Measurements from ENCODE around the gene DDC. TPM values are rescaled to one million over a fixed set of nuclear protein-coding genes. Genes with fewer than 3 reads are reported as not detected.

Gene DDC
- total and polyA plus RNA-seq, 2 donors (not counting 3 experiments of a cell fraction or from before 2014, with no cell fraction given): not detected

DNA sequence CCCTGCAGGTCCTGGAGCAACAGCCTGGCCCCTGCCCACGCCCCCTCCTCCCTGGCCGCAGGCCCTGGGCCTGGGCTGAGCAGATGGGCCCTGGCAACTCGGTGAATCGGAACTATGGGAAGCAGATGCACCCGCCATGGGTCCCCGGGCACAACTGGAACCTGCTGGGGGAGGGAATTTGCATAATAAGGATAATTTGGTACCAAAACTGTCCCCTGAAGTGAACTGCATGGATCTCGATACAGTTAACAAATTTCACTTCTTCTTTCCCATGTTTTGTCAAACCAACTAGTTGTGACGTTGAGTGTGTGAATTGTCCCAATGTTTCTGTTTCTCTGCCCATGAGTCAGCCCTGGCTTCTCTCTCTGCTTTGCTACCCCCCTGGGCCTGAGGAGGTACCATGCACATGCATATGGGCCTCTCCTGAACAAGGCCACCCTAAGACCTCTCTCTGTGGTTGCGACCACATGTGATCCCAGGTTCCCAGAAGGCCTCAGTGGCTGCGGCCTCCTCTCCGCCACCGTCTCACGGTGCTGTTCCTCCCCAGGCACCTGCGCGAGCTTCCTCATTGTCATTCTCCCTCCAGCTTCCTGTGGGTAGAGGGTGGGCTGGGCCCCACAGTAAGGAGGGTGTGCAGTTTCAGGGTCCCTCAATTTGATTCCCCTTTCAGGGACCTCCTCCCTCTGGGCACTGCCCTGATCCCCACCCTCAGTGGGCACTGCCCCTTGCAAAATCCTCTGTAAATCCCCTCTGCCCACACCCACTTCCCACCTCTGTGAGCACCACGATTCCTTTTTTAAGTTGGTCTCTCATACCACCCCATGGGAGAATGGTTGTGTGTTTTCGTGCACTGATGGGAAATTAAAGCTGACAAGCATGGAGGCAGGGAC lies 155.1 kb downstream of the DDC start:
- H4K20me1 ChIP-seq (replicated peaks; ENCODE audit: control insufficient read depth, extremely low read depth, insufficient read depth, low read length): no peaks in the 10 kb centered on the region

More for the DNA sequence above, 155.1 kb downstream of the DDC start:
- H3K27me3 ChIP-seq (ENCODE audit: control insufficient read depth in 2 of 2, insufficient read depth in 2 of 2, low read length in 2 of 2): peaks cover 0 to 2% of the 10 kb centered on the region in 2 experiments
- no peaks in the 10 kb centered on the region for H3K4me1 ChIP-seq (ENCODE audit: control insufficient read depth, extremely low read depth, insufficient read depth, low read length)
- ChIA-PET CTCF (no interaction called here), POLR2A (no interaction called here)
- no peak overlapping the region for H3K9ac ChIP-seq (replicated peaks; ENCODE audit: extremely low read depth, insufficient read depth, low read length)
- no peaks in the 10 kb centered on the region for H3K79me2 ChIP-seq (ENCODE audit: control insufficient read depth, insufficient read depth, low read length)
- no peak for DNase-seq (ENCODE audit: low read depth, low spot score)
- no peak overlapping the region for H3K27ac ChIP-seq (ENCODE audit: insufficient read depth, low read depth, low read length)
- H3K4me3 ChIP-seq (replicated peaks in 1 of 3; ENCODE audit: insufficient read depth in 1 of 3, low read depth in 1 of 3, low read length in 3 of 3): no peak overlapping the region
- no peaks in the 10 kb centered on the region for H3K9me1 ChIP-seq (replicated peaks; ENCODE audit: control insufficient read depth, extremely low read depth, insufficient read depth, low read length)
- dilution Hi-C loops (cut with MboI; ENCODE audit: extremely low pct_ligation_motif_present, low sequenced_read_pairs): no loop called here
- no TSS peak for BruUV-seq (replicated peaks)
- H3K36me3 ChIP-seq (ENCODE audit: control insufficient read depth in 2 of 2, extremely low read depth in 1 of 2, insufficient read depth in 2 of 2, low read length in 2 of 2): no peaks in the 10 kb centered on the region
- H2AFZ ChIP-seq (ENCODE audit: low read depth, low read length): no peak overlapping the region
- intact Hi-C loops (cut with micrococcal nuclease): no loop called here
- H3K9me3 ChIP-seq (replicated peaks; ENCODE audit: control insufficient read depth, insufficient read depth, low read length): no peaks in the 10 kb centered on the region
- TF ChIP-seq POLR2A (IDR thresholded peaks at IDR 0.05; ENCODE audit: low read depth, low read length) (no peak), GATA2 (IDR thresholded peaks at IDR 0.05; ENCODE audit: insufficient read depth, insufficient read length, low read depth, low read length) (no peak), EZH2 (IDR thresholded peaks at IDR 0.05; ENCODE audit: borderline replicate concordance, low read depth, low read length, severe bottlenecking) (no peak), MYC (IDR thresholded peaks at IDR 0.05; ENCODE audit: low read depth, low read length) (no peak), JUN (IDR thresholded peaks at IDR 0.05; ENCODE audit: borderline replicate concordance, insufficient read depth, insufficient read length, low read depth) (no peak), FOS (IDR thresholded peaks at IDR 0.05; ENCODE audit: borderline replicate concordance, insufficient read depth, low read length) (no peak), POLR2AphosphoS5 (IDR thresholded peaks at IDR 0.05; ENCODE audit: insufficient read depth, low read depth, low read length) (no peak)
- TF ChIP-seq, protein P1, sequence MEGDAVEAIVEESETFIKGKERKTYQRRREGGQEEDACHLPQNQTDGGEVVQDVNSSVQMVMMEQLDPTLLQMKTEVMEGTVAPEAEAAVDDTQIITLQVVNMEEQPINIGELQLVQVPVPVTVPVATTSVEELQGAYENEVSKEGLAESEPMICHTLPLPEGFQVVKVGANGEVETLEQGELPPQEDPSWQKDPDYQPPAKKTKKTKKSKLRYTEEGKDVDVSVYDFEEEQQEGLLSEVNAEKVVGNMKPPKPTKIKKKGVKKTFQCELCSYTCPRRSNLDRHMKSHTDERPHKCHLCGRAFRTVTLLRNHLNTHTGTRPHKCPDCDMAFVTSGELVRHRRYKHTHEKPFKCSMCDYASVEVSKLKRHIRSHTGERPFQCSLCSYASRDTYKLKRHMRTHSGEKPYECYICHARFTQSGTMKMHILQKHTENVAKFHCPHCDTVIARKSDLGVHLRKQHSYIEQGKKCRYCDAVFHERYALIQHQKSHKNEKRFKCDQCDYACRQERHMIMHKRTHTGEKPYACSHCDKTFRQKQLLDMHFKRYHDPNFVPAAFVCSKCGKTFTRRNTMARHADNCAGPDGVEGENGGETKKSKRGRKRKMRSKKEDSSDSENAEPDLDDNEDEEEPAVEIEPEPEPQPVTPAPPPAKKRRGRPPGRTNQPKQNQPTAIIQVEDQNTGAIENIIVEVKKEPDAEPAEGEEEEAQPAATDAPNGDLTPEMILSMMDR (IDR thresholded peaks at IDR 0.05; ENCODE audit: extremely low read depth in 1 of 2, insufficient read depth in 1 of 2, low read depth in 1 of 2, low read length in 2 of 2): no peak
- TF ChIP-seq, protein P2, sequence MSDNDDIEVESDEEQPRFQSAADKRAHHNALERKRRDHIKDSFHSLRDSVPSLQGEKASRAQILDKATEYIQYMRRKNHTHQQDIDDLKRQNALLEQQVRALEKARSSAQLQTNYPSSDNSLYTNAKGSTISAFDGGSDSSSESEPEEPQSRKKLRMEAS (IDR thresholded peaks at IDR 0.05; ENCODE audit: insufficient read depth, insufficient read length): no peak
- H3K4me2 ChIP-seq (ENCODE audit: insufficient read depth, low read length): no peak overlapping the region
- no peak for FAIRE-seq

Small RNA genes lying within 50 kb of the gene (small RNA-seq; reads per million reads assigned to genes)
- not detected for gene RNU6-1091P (ENCODE audit: insufficient read depth, insufficient read length, low read depth, low replicate concordance)

Other genes starting within 250 kb of the DDC start
- gene FIGNL1, start 115.1 kb downstream of the DDC start, total RNA-seq: 37.2 and 49.3 TPM in 2 replicates
- 18.7 and 20.8 TPM in 2 replicates for gene FIGNL1, start 115.1 kb downstream of the DDC start, polyA plus RNA-seq
- 240 and 243 TPM in 2 replicates for gene GRB10, start 217.5 kb upstream of the DDC start, total RNA-seq
- 36.2 and 43.7 TPM in 2 replicates for gene GRB10, start 217.5 kb upstream of the DDC start, polyA plus RNA-seq